VCaP (cell line): ENCODE results near the gene PLA2G4E.

Source experiments
- H3K27ac ChIP-seq: fragments of 450-650 bp; 2 replicates; pipeline ENCODE4 v1.5.1; 2017
- CTCF ChIP-seq: fragments of 450-650 bp; conservative IDR thresholded peaks from 2 replicates; pipeline ENCODE4 v1.5.1; 2017; ENCODE audit warnings: mild to moderate bottlenecking, moderate library complexity

PLA2G4E gene

GRCh38 chr15:42036966-42037365 lies 16.1 kb upstream of the PLA2G4E start:
- no peak for TF ChIP-seq CTCF
- H3K27ac ChIP-seq: no peak overlapping the region

- TF ChIP-seq CTCF: no peak
Measured at GRCh38 chr15:42036112-42036905, 15.5 kb upstream of the PLA2G4E start.

DNA sequence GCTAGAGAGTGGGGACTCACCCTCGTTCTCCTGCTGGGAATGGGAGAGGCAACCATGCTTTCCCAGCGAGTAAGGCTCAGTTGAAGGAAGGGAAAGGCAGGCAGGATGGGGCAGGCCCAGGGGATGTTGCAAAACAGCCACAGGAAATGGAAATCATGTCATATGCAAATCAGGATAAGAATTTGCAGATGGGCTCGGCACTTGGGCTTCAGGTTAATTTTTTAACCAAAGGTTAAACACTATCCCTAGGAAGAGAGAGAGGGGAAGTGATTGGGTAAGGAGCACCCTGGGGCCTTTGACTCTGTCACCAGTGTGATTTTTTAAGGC lies 14.6 kb upstream of the PLA2G4E start:
- H3K27ac ChIP-seq: no peak overlapping the region
- no peak for TF ChIP-seq CTCF

More at GRCh38 chr15:42036112-42036905, 15.5 kb upstream of the PLA2G4E start:
- no peak overlapping the region for H3K27ac ChIP-seq

- no peak overlapping the region for H3K27ac ChIP-seq
- no peak for TF ChIP-seq CTCF
Measured at GRCh38 chr15:42034628-42035434, 14.0 kb upstream of the PLA2G4E start.

GRCh38 chr15:42033214-42033873 lies 12.5 kb upstream of the PLA2G4E start:
- no peak overlapping the region for H3K27ac ChIP-seq
- TF ChIP-seq CTCF: no peak

DNA sequence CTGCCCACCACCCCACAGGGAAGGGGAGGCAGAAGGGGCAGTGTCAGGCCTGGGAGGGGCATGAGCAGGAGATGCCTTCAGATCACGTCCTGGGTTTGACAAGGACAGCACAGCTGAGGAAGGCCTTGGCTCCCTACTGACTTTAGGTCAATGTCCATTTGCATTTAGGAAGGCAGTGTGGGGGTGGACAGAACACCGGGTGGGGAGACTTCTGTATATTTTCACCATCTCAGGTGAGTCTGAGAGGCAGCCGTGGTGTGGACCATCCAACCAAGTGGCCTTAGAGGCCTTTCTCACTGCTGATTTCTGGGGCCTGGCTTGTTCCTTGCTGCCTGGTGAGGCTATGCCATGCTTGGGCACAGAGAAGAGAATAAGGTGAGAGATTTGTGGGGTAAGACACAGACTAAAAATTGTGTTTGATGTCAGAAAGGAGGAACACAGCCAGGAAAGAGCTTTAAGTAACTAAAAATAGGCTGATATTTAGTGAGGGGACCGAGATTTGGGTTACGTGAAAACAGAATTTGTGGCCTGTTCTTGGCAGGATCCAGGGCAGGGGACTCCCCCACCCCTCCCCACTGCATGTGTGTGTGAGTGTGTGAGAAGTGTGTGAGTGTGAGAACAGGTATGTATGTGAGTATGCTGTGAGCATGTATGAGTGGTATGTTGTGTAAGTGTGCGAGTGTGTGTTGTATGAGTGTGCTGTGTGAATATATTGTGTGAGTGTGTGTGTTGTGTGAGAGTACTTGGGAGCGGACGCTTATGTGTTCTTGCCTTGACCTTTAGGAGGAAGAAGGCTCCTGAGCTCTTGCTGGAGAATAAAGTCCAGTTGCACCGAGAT lies 11.8 kb upstream of the PLA2G4E start:
- H3K27ac ChIP-seq: no peak overlapping the region
- no peak for TF ChIP-seq CTCF
